HUES64 (cell line): ENCODE measurements around the gene PNLDC1.
"Not testable (repeated sequence)": the region's sequence is repeated elsewhere in the genome, so short reads cannot be mapped to it uniquely, and the experiment has no call there.

Experiments
- H3K27ac ChIP-seq: 2 replicates; pipeline ENCODE4 v1.7.0; 2013; ENCODE audit warnings: low read depth, low read length, inconsistent platforms
- H3K27me3 ChIP-seq: 2 replicates; pipeline ENCODE4 v1.6.1; 2013; ENCODE audit warnings: mild to moderate bottlenecking, low read length; ENCODE audit not compliant: insufficient read depth
- H3K36me3 ChIP-seq: 2 replicates; pipeline ENCODE4 v1.6.1; 2013; ENCODE audit warnings: mild to moderate bottlenecking, low read length; ENCODE audit not compliant: insufficient read depth
- H3K4me1 ChIP-seq: 2 replicates; pipeline ENCODE4 v1.6.1; 2013; ENCODE audit warnings: mild to moderate bottlenecking, low read length, moderate library complexity; ENCODE audit not compliant: insufficient read depth
- H3K4me3 ChIP-seq: 2 replicates; pipeline ENCODE4 v1.5.1; 2013; ENCODE audit warnings: mild to moderate bottlenecking, low read length, moderate library complexity
- H3K9ac ChIP-seq: 2 replicates; pipeline ENCODE4 v1.6.1; 2013; ENCODE audit warnings: mild to moderate bottlenecking, low read depth, low read length
- H3K9me3 ChIP-seq: 2 replicates; pipeline ENCODE4 v1.6.1; 2013; ENCODE audit warnings: low read depth, low read length; ENCODE audit not compliant: insufficient read depth
- WGBS: fragments of 150-250, 120-280 bp; methylation state at CpG from one replicate; pipeline ENCODE4 v1.1.7; 2013; ENCODE audit warnings: missing lambda C conversion rate; 5-methylcytosine and 5-hydroxymethylcytosine counted together

Gene PNLDC1

GRCh38 chr6:159823953-159824352 lies 23.9 kb downstream of the PNLDC1 start:
- WGBS: 93% methylated on average over 3 of the region's 3 CpGs
- no peaks in the 10 kb centered on the region for H3K36me3 ChIP-seq

GRCh38 chr6:159824690-159825089 lies 24.6 kb downstream of the PNLDC1 start:
- not testable (repeated sequence) for H3K27ac ChIP-seq, H3K9me3 ChIP-seq, H3K4me3 ChIP-seq, H3K27me3 ChIP-seq, H3K4me1 ChIP-seq, H3K36me3 ChIP-seq, H3K9ac ChIP-seq
- WGBS: 96% methylated on average over 9 of the region's 9 CpGs

More at GRCh38 chr6:159823953-159824352, 23.9 kb downstream of the PNLDC1 start:
- H3K4me3 ChIP-seq: no peak overlapping the region
- H3K27ac ChIP-seq: no peak overlapping the region
- H3K4me1 ChIP-seq: no peaks in the 10 kb centered on the region
- H3K27me3 ChIP-seq: no peaks in the 10 kb centered on the region
- no peak overlapping the region for H3K9ac ChIP-seq
- H3K9me3 ChIP-seq: no peaks in the 10 kb centered on the region

GRCh38 chr6:159826004-159826403 lies 25.9 kb downstream of the PNLDC1 start:
- H3K4me3 ChIP-seq: no peak overlapping the region
- no peak overlapping the region for H3K9ac ChIP-seq

GRCh38 chr6:159826968-159827647 lies 27.0 kb downstream of the PNLDC1 start:
- Histone ChIP-seq H3K4me3 (no peak overlapping the region), H3K27me3 (no peaks in the 10 kb centered on the region), H3K9ac (no peak overlapping the region), H3K27ac (no peak overlapping the region), H3K4me1 (peaks cover 20% of the 10 kb centered on the region), H3K9me3 (no peaks in the 10 kb centered on the region), H3K36me3 (no peaks in the 10 kb centered on the region)
- WGBS: 95% methylated on average over 16 of the region's 16 CpGs

More at GRCh38 chr6:159826004-159826403, 25.9 kb downstream of the PNLDC1 start:
- Histone ChIP-seq H3K4me1 (peaks cover 13% of the 10 kb centered on the region), H3K9me3 (no peaks in the 10 kb centered on the region), H3K27ac (no peak overlapping the region), H3K36me3 (no peaks in the 10 kb centered on the region), H3K27me3 (no peaks in the 10 kb centered on the region)
- WGBS: 95% methylated on average over 12 of the region's 13 CpGs

- Histone ChIP-seq H3K36me3 (no peaks in the 10 kb centered on the region), H3K9ac (no peak overlapping the region), H3K27me3 (no peaks in the 10 kb centered on the region), H3K27ac (no peak overlapping the region), H3K4me3 (no peak overlapping the region), H3K9me3 (no peaks in the 10 kb centered on the region), H3K4me1 (peaks cover 20% of the 10 kb centered on the region)
- 79% methylated on average over 7 of the region's 7 CpGs for WGBS
These were observed 28.0 kb downstream of the PNLDC1 start for GRCh38 chr6:159828074-159828473.

- H3K9ac ChIP-seq: no peak overlapping the region
- H3K9me3 ChIP-seq: no peaks in the 10 kb centered on the region
- H3K36me3 ChIP-seq: no peaks in the 10 kb centered on the region
- WGBS: 91% methylated on average over 4 of the region's 4 CpGs
- no peak overlapping the region for H3K4me3 ChIP-seq
- H3K27ac ChIP-seq: no peak overlapping the region
- H3K4me1 ChIP-seq: peaks cover 20% of the 10 kb centered on the region
- no peaks in the 10 kb centered on the region for H3K27me3 ChIP-seq
These were observed 29.4 kb downstream of the PNLDC1 start for GRCh38 chr6:159829526-159829925.

GRCh38 chr6:159830501-159831372 lies 30.7 kb downstream of the PNLDC1 start:
- 59% methylated on average over 11 of the region's 11 CpGs for WGBS
- H3K27me3 ChIP-seq: no peaks in the 10 kb centered on the region
- H3K9ac ChIP-seq: no peak overlapping the region
- 0 out of 2 replicates have a peak overlapping the region, but pooled peaks have one; percentile 15 for H3K27ac ChIP-seq
- no peak overlapping the region for H3K4me3 ChIP-seq
- H3K4me1 ChIP-seq: peaks cover 28% of the 10 kb centered on the region
- H3K9me3 ChIP-seq: no peaks in the 10 kb centered on the region
- no peaks in the 10 kb centered on the region for H3K36me3 ChIP-seq

GRCh38 chr6:159831373-159831679 lies 31.2 kb downstream of the PNLDC1 start:
- WGBS: 80% methylated on average over 4 of the region's 4 CpGs
- H3K9me3 ChIP-seq: no peaks in the 10 kb centered on the region
- H3K36me3 ChIP-seq: no peaks in the 10 kb centered on the region
- no peak overlapping the region for H3K9ac ChIP-seq
- H3K27ac ChIP-seq: no peak overlapping the region
- H3K27me3 ChIP-seq: no peaks in the 10 kb centered on the region
- H3K4me1 ChIP-seq: peaks cover 28% of the 10 kb centered on the region
- H3K4me3 ChIP-seq: no peak overlapping the region

GRCh38 chr6:159832946-159833345 lies 32.9 kb downstream of the PNLDC1 start:
- Histone ChIP-seq H3K9me3 (no peaks in the 10 kb centered on the region), H3K27ac (no peak overlapping the region), H3K4me3 (no peak overlapping the region), H3K4me1 (peaks cover 31% of the 10 kb centered on the region), H3K36me3 (no peaks in the 10 kb centered on the region), H3K9ac (no peak overlapping the region), H3K27me3 (no peaks in the 10 kb centered on the region)
- WGBS: 89% methylated on average over 4 of the region's 4 CpGs

- Histone ChIP-seq H3K27ac (no peak overlapping the region), H3K27me3 (no peaks in the 10 kb centered on the region), H3K4me3 (no peak overlapping the region), H3K36me3 (no peaks in the 10 kb centered on the region), H3K9ac (no peak overlapping the region), H3K4me1 (peaks cover 37% of the 10 kb centered on the region), H3K9me3 (no peaks in the 10 kb centered on the region)
- 95% methylated on average over 2 of the region's 2 CpGs for WGBS
These were observed 33.5 kb downstream of the PNLDC1 start for GRCh38 chr6:159833556-159833955.

- WGBS: 85% methylated on average over 5 of the region's 5 CpGs
These were observed 34.0 kb downstream of the PNLDC1 start for GRCh38 chr6:159833997-159834603.

More at GRCh38 chr6:159833997-159834603, 34.0 kb downstream of the PNLDC1 start:
- H3K4me3 ChIP-seq: no peak overlapping the region
- no peaks in the 10 kb centered on the region for H3K36me3 ChIP-seq
- peaks cover 37% of the 10 kb centered on the region for H3K4me1 ChIP-seq
- H3K27me3 ChIP-seq: no peaks in the 10 kb centered on the region
- H3K9ac ChIP-seq: no peak overlapping the region
- no peak overlapping the region for H3K27ac ChIP-seq
- H3K9me3 ChIP-seq: no peaks in the 10 kb centered on the region
